ENCODE data around the gene CRPPA. TPM values are rescaled to one million over a fixed set of nuclear protein-coding genes. Genes with fewer than 3 reads are reported as not detected.
A peak's percentile ranks its signal among the peaks of the same experiment; 100 is the strongest.

CRPPA gene
- total RNA-seq, 1 donor from 2014 or later: 1.5 TPM

DNA sequence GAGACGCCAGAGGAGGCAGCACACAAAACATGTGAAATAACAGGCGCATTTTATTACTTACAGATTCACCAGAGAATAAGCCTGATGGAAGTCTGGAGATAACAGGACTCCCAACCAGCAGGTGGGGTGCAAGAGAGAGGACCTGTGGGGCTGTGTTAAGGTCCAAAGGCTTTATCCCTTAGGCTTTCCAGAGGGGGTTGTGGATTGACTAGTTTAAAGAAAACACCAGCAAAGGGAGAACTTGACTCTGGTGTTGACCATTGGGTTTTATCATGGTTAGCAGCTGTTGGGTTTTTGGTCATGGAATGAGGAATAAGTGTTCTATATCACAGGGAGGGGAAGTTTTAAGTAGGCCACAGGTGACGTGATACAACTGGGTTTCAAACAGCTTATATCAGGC, 1.6 kb upstream of the CRPPA start:
- peaks cover 14% of the 10 kb centered on the region for H3K4me1 Mint-ChIP-seq
- no peaks in the 10 kb centered on the region for H3K9me3 Mint-ChIP-seq
- ChIA-PET CTCF (interaction anchor here (1.0 to 1.4 kb wide), 2 partner anchors 142 to 222 kb away, joined by 3 to 4 read pairs; no protein-coding TSS in a partner anchor), POLR2A (no interaction called here)
- H3K27me3 Mint-ChIP-seq: no peaks in the 10 kb centered on the region
- no peak for DNase-seq
- intact Hi-C loops (cut with micrococcal nuclease): loop anchor here (10.0 kb wide), 1 partner anchor 348 kb away; no protein-coding TSS in a partner anchor
- TF ChIP-seq, protein P1, sequence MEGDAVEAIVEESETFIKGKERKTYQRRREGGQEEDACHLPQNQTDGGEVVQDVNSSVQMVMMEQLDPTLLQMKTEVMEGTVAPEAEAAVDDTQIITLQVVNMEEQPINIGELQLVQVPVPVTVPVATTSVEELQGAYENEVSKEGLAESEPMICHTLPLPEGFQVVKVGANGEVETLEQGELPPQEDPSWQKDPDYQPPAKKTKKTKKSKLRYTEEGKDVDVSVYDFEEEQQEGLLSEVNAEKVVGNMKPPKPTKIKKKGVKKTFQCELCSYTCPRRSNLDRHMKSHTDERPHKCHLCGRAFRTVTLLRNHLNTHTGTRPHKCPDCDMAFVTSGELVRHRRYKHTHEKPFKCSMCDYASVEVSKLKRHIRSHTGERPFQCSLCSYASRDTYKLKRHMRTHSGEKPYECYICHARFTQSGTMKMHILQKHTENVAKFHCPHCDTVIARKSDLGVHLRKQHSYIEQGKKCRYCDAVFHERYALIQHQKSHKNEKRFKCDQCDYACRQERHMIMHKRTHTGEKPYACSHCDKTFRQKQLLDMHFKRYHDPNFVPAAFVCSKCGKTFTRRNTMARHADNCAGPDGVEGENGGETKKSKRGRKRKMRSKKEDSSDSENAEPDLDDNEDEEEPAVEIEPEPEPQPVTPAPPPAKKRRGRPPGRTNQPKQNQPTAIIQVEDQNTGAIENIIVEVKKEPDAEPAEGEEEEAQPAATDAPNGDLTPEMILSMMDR (IDR thresholded peaks at IDR 0.05): no peak
- H3K36me3 Mint-ChIP-seq (ENCODE audit: low read depth): no peaks in the 10 kb centered on the region
- H3K27ac Mint-ChIP-seq: no peak overlapping the region
- H3K4me3 Mint-ChIP-seq: peak overlapping the region; percentile 29
- no peak for ATAC-seq (ENCODE audit: low read depth)

DNA sequence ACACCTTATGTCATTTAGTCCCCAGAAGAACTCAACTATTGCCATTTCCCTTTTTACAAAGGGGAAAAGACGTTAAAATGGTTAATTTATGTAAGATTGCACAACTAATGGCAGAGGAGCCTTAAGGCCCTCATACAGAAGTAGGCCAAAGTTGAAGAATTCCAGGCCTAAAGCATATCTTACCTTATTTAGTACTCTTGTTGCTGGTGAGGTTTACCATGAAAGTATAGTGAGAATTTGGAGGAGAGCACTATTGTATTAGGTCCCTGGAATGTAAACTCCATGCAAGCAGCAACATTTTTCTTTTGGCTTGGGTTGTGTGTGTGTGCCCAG, 731 bp upstream of the CRPPA start:
- H3K27ac Mint-ChIP-seq: peak overlapping the region; percentile 50
- no peak for DNase-seq
- peaks cover 17% of the 10 kb centered on the region for H3K4me1 Mint-ChIP-seq
- ChIA-PET CTCF (interaction anchor here (1.0 to 2.1 kb wide), 3 partner anchors 143 to 221 kb away, joined by 3 to 10 read pairs (median 4); no protein-coding TSS in a partner anchor), POLR2A (interaction anchor here (2.7 kb wide), 1 partner anchor 223 kb away, joined by 30 read pairs; the partner anchor contains the start of genes ANKMY2 and BZW2)
- intact Hi-C loops (cut with micrococcal nuclease): loop anchor here (10.0 kb wide), 1 partner anchor 347 kb away; no protein-coding TSS in a partner anchor
- no peaks in the 10 kb centered on the region for H3K27me3 Mint-ChIP-seq
- TF ChIP-seq, protein P1 (IDR thresholded peaks at IDR 0.05): no peak
- peak overlapping the region; percentile 74 for H3K4me3 Mint-ChIP-seq
- no peaks in the 10 kb centered on the region for H3K36me3 Mint-ChIP-seq (ENCODE audit: low read depth)
- no peak for ATAC-seq (ENCODE audit: low read depth)
- no peaks in the 10 kb centered on the region for H3K9me3 Mint-ChIP-seq

DNA sequence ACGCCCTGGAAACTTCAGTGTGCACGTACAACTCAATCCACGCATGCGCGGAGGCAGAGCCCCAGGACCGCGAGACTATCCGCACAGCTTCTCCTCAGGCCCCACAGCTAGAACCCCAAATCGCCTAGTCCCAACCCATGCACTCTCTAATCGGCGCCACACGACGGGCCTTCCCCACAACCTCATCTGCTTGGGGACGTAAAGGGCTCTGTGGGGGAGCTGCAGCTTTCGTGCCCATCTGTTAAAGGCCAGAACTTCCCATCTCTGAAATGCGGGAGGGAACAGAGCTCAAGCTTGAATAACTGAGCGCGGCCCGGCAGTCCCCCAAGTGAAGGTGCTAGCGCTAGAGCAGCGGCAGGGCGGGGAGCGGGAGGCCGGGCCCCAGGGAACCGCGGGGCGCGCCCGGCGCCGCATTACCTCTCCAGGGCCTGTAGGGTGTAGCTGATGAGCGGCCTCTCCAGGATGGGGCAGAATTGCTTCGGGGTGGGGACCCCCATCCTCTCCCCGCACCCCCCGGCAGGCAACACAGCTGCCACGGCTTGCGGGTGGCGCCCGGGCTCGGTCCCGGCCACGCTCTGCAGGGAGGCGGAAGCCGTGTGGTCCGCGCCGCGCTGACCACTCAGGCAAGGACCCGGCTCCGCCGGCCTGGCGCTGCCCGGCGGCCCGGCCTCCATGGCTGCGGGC, 547 bp downstream of the CRPPA start:
- peak overlapping the region; percentile 93 for H3K4me3 Mint-ChIP-seq
- TF ChIP-seq, protein P1 (IDR thresholded peaks at IDR 0.05): no peak
- peak overlapping the region; percentile 95 for H3K27ac Mint-ChIP-seq
- CTCF ChIA-PET: interaction anchor here (2.1 kb wide), 1 partner anchor 144 kb away, joined by 10 read pairs; no protein-coding TSS in a partner anchor
- DNase-seq (peak; percentile 73), ATAC-seq (ENCODE audit: low read depth) (peak; percentile 90)
- intact Hi-C loops (cut with micrococcal nuclease): loop anchor here (1.0 to 10.0 kb wide), 5 partner anchors 226 to 1520 kb away; partner anchors contain the start of genes AHR, BZW2, SNX13 and TSPAN13
- no peaks in the 10 kb centered on the region for H3K27me3 Mint-ChIP-seq
- H3K9me3 Mint-ChIP-seq: no peaks in the 10 kb centered on the region
- no peaks in the 10 kb centered on the region for H3K36me3 Mint-ChIP-seq (ENCODE audit: low read depth)
- POLR2A ChIA-PET: interaction anchor here (0.9 to 2.7 kb wide), 7 partner anchors 8 to 225 kb away, joined by 3 to 30 read pairs (median 3); partner anchors contain the start of genes ANKMY2 and BZW2
- H3K4me1 Mint-ChIP-seq: peaks cover 22% of the 10 kb centered on the region

DNA sequence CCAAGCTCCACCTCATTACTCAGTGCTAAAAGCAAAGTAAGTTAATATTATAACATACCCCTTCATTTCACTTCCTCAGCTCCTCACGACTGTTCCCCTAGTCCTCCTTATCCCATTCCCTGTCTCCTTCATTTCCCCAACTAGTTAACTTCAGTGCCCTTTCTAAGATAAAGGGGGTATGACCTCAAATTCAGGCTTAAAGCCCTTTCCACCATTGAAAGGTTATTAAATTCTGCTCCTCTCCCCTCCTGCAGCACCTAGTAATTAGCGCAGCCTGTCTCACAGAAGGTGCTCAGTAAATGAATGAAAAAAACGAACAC, 1.0 kb downstream of the CRPPA start:
- ChIA-PET CTCF (interaction anchor here (2.1 kb wide), 1 partner anchor 144 kb away, joined by 10 read pairs; no protein-coding TSS in a partner anchor), POLR2A (interaction anchor here (0.9 to 2.7 kb wide), 6 partner anchors 9 to 225 kb away, joined by 3 to 30 read pairs (median 3); partner anchors contain the start of genes ANKMY2 and BZW2)
- Mint-ChIP-seq H3K9me3 (no peaks in the 10 kb centered on the region), H3K27me3 (no peaks in the 10 kb centered on the region), H3K4me3 (peak overlapping the region; percentile 93), H3K27ac (peak overlapping the region; percentile 95), H3K36me3 (ENCODE audit: low read depth) (no peaks in the 10 kb centered on the region), H3K4me1 (peaks cover 22% of the 10 kb centered on the region)
- intact Hi-C loops (cut with micrococcal nuclease): loop anchor here (1.0 to 10.0 kb wide), 5 partner anchors 226 to 1520 kb away; partner anchors contain the start of genes AHR, BZW2, SNX13 and TSPAN13
- ATAC-seq (ENCODE audit: low read depth) (no peak), DNase-seq (no peak)
- TF ChIP-seq, protein P1 (IDR thresholded peaks at IDR 0.05): no peak

DNA sequence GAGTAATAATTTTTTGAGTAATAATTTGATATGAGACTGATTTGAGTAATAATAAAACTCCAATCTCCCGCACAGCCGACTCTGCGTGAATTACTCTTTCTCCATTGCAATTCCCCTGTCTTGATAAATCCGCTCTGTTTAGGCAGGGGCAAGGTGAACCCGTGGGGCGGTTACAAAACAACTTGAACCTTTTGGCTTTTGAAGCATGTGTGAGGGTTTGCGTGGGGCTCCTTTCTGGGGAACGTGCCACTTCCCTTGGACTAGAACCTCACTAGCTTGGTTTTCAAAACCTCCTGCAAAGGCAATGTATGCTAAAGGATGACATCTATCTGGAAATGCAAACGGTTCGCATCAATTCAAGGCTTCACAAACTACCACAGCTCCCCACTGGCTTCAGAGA, 1.5 kb downstream of the CRPPA start:
- no peaks in the 10 kb centered on the region for H3K36me3 Mint-ChIP-seq (ENCODE audit: low read depth)
- intact Hi-C loops (cut with micrococcal nuclease): loop anchor here (1.0 to 10.0 kb wide), 5 partner anchors 226 to 1520 kb away; partner anchors contain the start of genes AHR, BZW2, SNX13 and TSPAN13
- no peak for ATAC-seq (ENCODE audit: low read depth)
- H3K27me3 Mint-ChIP-seq: no peaks in the 10 kb centered on the region
- H3K4me1 Mint-ChIP-seq: peaks cover 22% of the 10 kb centered on the region
- no peak for DNase-seq
- POLR2A ChIA-PET: interaction anchor here (0.9 to 2.7 kb wide), 4 partner anchors 9 to 226 kb away, joined by 3 to 30 read pairs (median 3); partner anchors contain the start of genes ANKMY2 and BZW2
- TF ChIP-seq, protein P1 (IDR thresholded peaks at IDR 0.05): no peak
- no peaks in the 10 kb centered on the region for H3K9me3 Mint-ChIP-seq
- H3K27ac Mint-ChIP-seq: no peak overlapping the region
- CTCF ChIA-PET: interaction anchor here (2.1 kb wide), 1 partner anchor 145 kb away, joined by 10 read pairs; no protein-coding TSS in a partner anchor
- H3K4me3 Mint-ChIP-seq: no peak overlapping the region

All from activated B cell treated with CpG ODN at 0.5 μM for 24 hours (primary cell).